Endothelial cell of umbilical vein (primary cell): Measurements from ENCODE around the gene CD248. TPM values are rescaled to one million over a fixed set of nuclear protein-coding genes. Genes with fewer than 3 reads are reported as not detected.

ENCODE experiments used
- BruUV-seq: library from RNA; stranded (reverse); fragments of 400-500 nt; replicated peaks from 2 replicates; lab custom pipeline; 2021; lab: Mats Ljungman, UMichigan
- CTCF ChIA-PET: fragments of 300-600, 350-600 bp; sonication (Branson Sonifier 250); formaldehyde crosslinking; loops from one replicate; lab custom pipeline; 2021; ENCODE audit warnings: antibody characterized with exemption, inconsistent platforms; lab: Charles Lee
- POLR2A ChIA-PET: fragments of 300-600, 350-600 bp; sonication (Branson Sonifier 250); formaldehyde crosslinking; loops from one replicate; lab custom pipeline; 2021; ENCODE audit warnings: antibody characterized with exemption, inconsistent platforms; lab: Charles Lee
- DNase-seq: peaks from one replicate; pipeline ENCODE4 v3.0.0-alpha.2; 2011; ENCODE audit warnings: low read depth, low spot score
- FAIRE-seq: peaks from 2 replicates; lab custom pipeline; 2011; peaks lifted over from hg19 to GRCh38; lab: Jason Lieb, UNC
- H2AFZ ChIP-seq: 2 replicates; pipeline ENCODE4 v1.6.0; 2012; ENCODE audit warnings: low read depth, low read length, control low read depth, inconsistent platforms
- H3K27ac ChIP-seq: 2 replicates; pipeline ENCODE4 v1.5.1; 2011; ENCODE audit warnings: low read depth, mild to moderate bottlenecking, control low read depth, low read length, moderate library complexity; ENCODE audit not compliant: insufficient read depth
- H3K27me3 ChIP-seq, 2 experiments: 2 replicates each; pipeline versions ENCODE4 v1.6.0 to v1.6.1; 2011; ENCODE audit warnings: low read length in 2 of 2, mixed read lengths in 1 of 2; ENCODE audit not compliant: control insufficient read depth in 2 of 2, insufficient read depth in 2 of 2
- H3K36me3 ChIP-seq, 2 experiments: 2 replicates in 1 of 2; 3 replicates in 1 of 2; pipeline ENCODE4 v1.5.1; 2011; ENCODE audit warnings: low read length in 2 of 2, mild to moderate bottlenecking in 1 of 2, moderate library complexity in 1 of 2; ENCODE audit not compliant: control insufficient read depth in 2 of 2, insufficient read depth in 2 of 2; ENCODE audit errors: extremely low read depth in 1 of 2
- H3K4me1 ChIP-seq: 3 replicates; pipeline ENCODE4 v1.5.1; 2011; ENCODE audit warnings: mild to moderate bottlenecking, low read length; ENCODE audit not compliant: control insufficient read depth, insufficient read depth; ENCODE audit errors: extremely low read depth
- H3K4me2 ChIP-seq: 2 replicates; pipeline ENCODE4 v1.6.1; 2011; ENCODE audit warnings: low read length, control low read depth, mixed read lengths; ENCODE audit not compliant: insufficient read depth
- H3K4me3 ChIP-seq, 3 experiments: fragments of 200-600 bp in 1 of 3; sonication (generic), shearing (Covaris generic) in 1 of 3; replicated peaks in 1 of 3; 2 replicates each; pipeline ENCODE4 v1.5.1; 2011 to 2016; ENCODE audit warnings: control low read depth in 3 of 3, low read length in 3 of 3, mild to moderate bottlenecking in 2 of 3, inconsistent platforms in 1 of 3, low read depth in 1 of 3, moderate library complexity in 1 of 3; ENCODE audit not compliant: insufficient read depth in 1 of 3
- H3K79me2 ChIP-seq: 2 replicates; pipeline ENCODE4 v1.6.0; 2012; ENCODE audit warnings: low read length, inconsistent platforms; ENCODE audit not compliant: control insufficient read depth, insufficient read depth
- H3K9ac ChIP-seq: replicated peaks from 2 replicates; pipeline ENCODE3; 2011; ENCODE audit warnings: low read length, control low read depth; ENCODE audit not compliant: insufficient read depth; ENCODE audit errors: extremely low read depth
- H3K9me1 ChIP-seq: replicated peaks from 3 replicates; pipeline ENCODE4 v1.6.0; 2011; ENCODE audit warnings: mild to moderate bottlenecking, low read length; ENCODE audit not compliant: control insufficient read depth, insufficient read depth; ENCODE audit errors: extremely low read depth
- H3K9me3 ChIP-seq: replicated peaks from 2 replicates; pipeline ENCODE4 v1.5.1; 2012; ENCODE audit warnings: low read length, inconsistent platforms; ENCODE audit not compliant: control insufficient read depth, insufficient read depth
- H4K20me1 ChIP-seq: replicated peaks from 2 replicates; pipeline ENCODE3; 2011; ENCODE audit warnings: mild to moderate bottlenecking, low read length; ENCODE audit not compliant: control insufficient read depth, insufficient read depth; ENCODE audit errors: extremely low read depth
- CTCF ChIP-seq, 2 donors: IDR thresholded peaks; 1 replicate in 1 of 2; 2 replicates in 1 of 2; pipeline ENCODE4 v1.5.1; 2011; ENCODE audit warnings: low read length in 2 of 2, mild to moderate bottlenecking in 2 of 2, moderate library complexity in 2 of 2, control low read depth in 1 of 2, inconsistent platforms in 1 of 2, low read depth in 1 of 2; ENCODE audit not compliant: insufficient read depth in 1 of 2; ENCODE audit errors: extremely low read depth in 1 of 2
- EZH2 ChIP-seq: IDR thresholded peaks from 2 replicates; pipeline ENCODE4 v1.6.1; 2012; ENCODE audit warnings: borderline replicate concordance, low read depth, mild to moderate bottlenecking, moderate library complexity, low read length, inconsistent platforms; ENCODE audit not compliant: severe bottlenecking
- FOS ChIP-seq: IDR thresholded peaks from 2 replicates; pipeline ENCODE4 v1.6.1; 2011; ENCODE audit warnings: mild to moderate bottlenecking, low read length, moderate library complexity, borderline replicate concordance; ENCODE audit not compliant: insufficient read depth
- GATA2 ChIP-seq: IDR thresholded peaks from 2 replicates; pipeline ENCODE4 v1.7.0; 2011; ENCODE audit warnings: low read depth, mild to moderate bottlenecking, moderate library complexity, mixed read lengths, low read length; ENCODE audit not compliant: insufficient read length, insufficient read depth
- JUN ChIP-seq: IDR thresholded peaks from 2 replicates; pipeline ENCODE4 v1.6.1; 2011; ENCODE audit warnings: borderline replicate concordance, low read depth; ENCODE audit not compliant: insufficient read length, insufficient read depth
- MAX ChIP-seq: IDR thresholded peaks from 2 replicates; pipeline ENCODE4 v1.6.1; 2011; ENCODE audit not compliant: insufficient read depth, insufficient read length
- MYC ChIP-seq: IDR thresholded peaks from one replicate; pipeline ENCODE4 v1.6.1; 2011; ENCODE audit warnings: mild to moderate bottlenecking, low read depth, low read length
- POLR2A ChIP-seq: IDR thresholded peaks from 2 replicates; pipeline ENCODE4 v1.6.1; 2012; ENCODE audit warnings: low read depth, mild to moderate bottlenecking, control low read depth, low read length
- POLR2AphosphoS5 ChIP-seq: IDR thresholded peaks from 2 replicates; pipeline ENCODE4 v1.6.1; 2012; ENCODE audit warnings: low read depth, mild to moderate bottlenecking, control low read depth, low read length, moderate library complexity; ENCODE audit not compliant: insufficient read depth
- dilution Hi-C: fragments of 300-500 bp; cut with MboI; formaldehyde crosslinking; loops from one replicate; pipeline ENCODE4 v1.15.0; 2019; ENCODE audit warnings: low sequenced_read_pairs; ENCODE audit not compliant: extremely low pct_ligation_motif_present
- intact Hi-C: fragments of 100-400 bp; cut with micrococcal nuclease; formaldehyde crosslinking; loops from one replicate; pipeline ENCODE4 v1.10.0; 2022
- polyA plus RNA-seq, 4 experiments: library from polyadenylated mRNA; depleted of rRNA in 3 of 4; stranded (reverse) in 3 of 4; unstranded in 1 of 4; fragments of >200 nt; gene quantifications; 2 replicates each; pipeline versions ENCODE4 v1.2.1 to v1.2.3, GENCODE V29; 2011 to 2012; ENCODE audit warnings: missing spikeins in 1 of 4
- total RNA-seq: library from RNA; stranded (reverse); gene quantifications from 2 replicates; pipeline ENCODE4 v1.2.3, GENCODE V29; 2021

CD248 gene
- total and polyA plus RNA-seq, 2 donors (not counting 3 experiments of a cell fraction or from before 2014, with no cell fraction given), result 0.10 TPM; not detected in 1

GRCh38 chr11:66312549-66313320 is 4.1 kb downstream of the CD248 start:
- peak; percentile 28 for TF ChIP-seq POLR2AphosphoS5
- TF ChIP-seq POLR2A, result no peak
- H3K4me1 ChIP-seq, result peaks cover 4% of the 10 kb centered on the region
- ChIA-PET CTCF (interaction anchor here (0.6 to 9.5 kb wide), 17 partner anchors 9 to 149 kb away, joined by 3 to 225 read pairs (median 8); partner anchors contain the start of genes MRPL11, RIN1, TMEM151A and YIF1A), POLR2A (interaction anchor here (0.8 to 2.1 kb wide), 2 partner anchors 12 to 24 kb away, joined by 4 to 8 read pairs; partner anchors contain the start of gene YIF1A)
- intact Hi-C loops (loop anchor here (1.0 to 5.0 kb wide), 6 partner anchors 16 to 125 kb away; partner anchors contain the start of genes BRMS1, MRPL11, RIN1 and YIF1A), dilution Hi-C loops (no loop called here)
- peak overlapping the region; percentile 56 for H3K9ac ChIP-seq
- peaks cover 0 to 8% of the 10 kb centered on the region in 2 experiments for H3K27me3 ChIP-seq
- no peaks in the 10 kb centered on the region for H4K20me1 ChIP-seq
- H3K79me2 ChIP-seq, result no peaks in the 10 kb centered on the region
- peak overlapping the region; percentile 35 to 82 (median 79) for H3K4me3 ChIP-seq
- H3K9me3 ChIP-seq, result no peaks in the 10 kb centered on the region
- H3K4me2 ChIP-seq, result peak overlapping the region; percentile 93
- no peaks in the 10 kb centered on the region for H3K36me3 ChIP-seq
- DNase-seq (peak; percentile 94), FAIRE-seq (peak; percentile 97)
- no peaks in the 10 kb centered on the region for H3K9me1 ChIP-seq
- H2AFZ ChIP-seq, result peak overlapping the region; percentile 99
- peak overlapping the region; percentile 52 for H3K27ac ChIP-seq
- no TSS peak for BruUV-seq

- peak overlapping the region; percentile 35 to 82 (median 79) for H3K4me3 ChIP-seq
- no peaks in the 10 kb centered on the region for H4K20me1 ChIP-seq
- peak overlapping the region; percentile 93 for H3K4me2 ChIP-seq
- ChIA-PET POLR2A (interaction anchor here (0.9 to 2.1 kb wide), 3 partner anchors 15 to 24 kb away, joined by 3 to 8 read pairs (median 4); partner anchors contain the start of genes RIN1 and YIF1A), CTCF (interaction anchor here (0.6 to 9.5 kb wide), 31 partner anchors 10 to 149 kb away, joined by 3 to 225 read pairs (median 5); partner anchors contain the start of genes B4GAT1, BRMS1, MRPL11 and RIN1)
- H3K4me1 ChIP-seq, result peaks cover 4% of the 10 kb centered on the region
- H3K9me3 ChIP-seq, result no peaks in the 10 kb centered on the region
- H3K27ac ChIP-seq, result peak overlapping the region; percentile 52
- DNase-seq, result peak; percentile 94
- TF ChIP-seq POLR2A (peak; percentile 9), POLR2AphosphoS5 (no peak), EZH2 (no peak), FOS (no peak), MAX (no peak), MYC (no peak), GATA2 (peak; percentile 18), CTCF (IDR thresholded peaks at IDR 0.05; ENCODE audit: extremely low read depth in 1 of 2, insufficient read depth in 1 of 2, low read depth in 1 of 2, low read length in 2 of 2) (peak in 1 of 2 donors; percentile 94), JUN (no peak)
- dilution Hi-C loops (no loop called here), intact Hi-C loops (loop anchor here (1.0 to 5.0 kb wide), 6 partner anchors 16 to 125 kb away; partner anchors contain the start of genes BRMS1, MRPL11, RIN1 and YIF1A)
- peaks cover 0 to 5% of the 10 kb centered on the region in 2 experiments for H3K27me3 ChIP-seq
- no peaks in the 10 kb centered on the region for H3K9me1 ChIP-seq
- H2AFZ ChIP-seq, result peak overlapping the region; percentile 99
- no peaks in the 10 kb centered on the region for H3K36me3 ChIP-seq
- FAIRE-seq, result no peak
- H3K9ac ChIP-seq, result peak overlapping the region; percentile 56
- BruUV-seq, result no TSS peak
- no peaks in the 10 kb centered on the region for H3K79me2 ChIP-seq
Observed at GRCh38 chr11:66311965-66312548, 4.8 kb downstream of the CD248 start.
